HG02870 (cell line): ENCODE measurements around the gene ANKRD11.

Experiments
- ATAC-seq: cut with Tn5 transposase; IDR thresholded peaks from one replicate; pipeline ENCODE4 v1.9.1; 2021; ENCODE audit warnings: mild to moderate bottlenecking, moderate library complexity; ENCODE audit not compliant: unreplicated experiment

The ANKRD11 gene

DNA sequence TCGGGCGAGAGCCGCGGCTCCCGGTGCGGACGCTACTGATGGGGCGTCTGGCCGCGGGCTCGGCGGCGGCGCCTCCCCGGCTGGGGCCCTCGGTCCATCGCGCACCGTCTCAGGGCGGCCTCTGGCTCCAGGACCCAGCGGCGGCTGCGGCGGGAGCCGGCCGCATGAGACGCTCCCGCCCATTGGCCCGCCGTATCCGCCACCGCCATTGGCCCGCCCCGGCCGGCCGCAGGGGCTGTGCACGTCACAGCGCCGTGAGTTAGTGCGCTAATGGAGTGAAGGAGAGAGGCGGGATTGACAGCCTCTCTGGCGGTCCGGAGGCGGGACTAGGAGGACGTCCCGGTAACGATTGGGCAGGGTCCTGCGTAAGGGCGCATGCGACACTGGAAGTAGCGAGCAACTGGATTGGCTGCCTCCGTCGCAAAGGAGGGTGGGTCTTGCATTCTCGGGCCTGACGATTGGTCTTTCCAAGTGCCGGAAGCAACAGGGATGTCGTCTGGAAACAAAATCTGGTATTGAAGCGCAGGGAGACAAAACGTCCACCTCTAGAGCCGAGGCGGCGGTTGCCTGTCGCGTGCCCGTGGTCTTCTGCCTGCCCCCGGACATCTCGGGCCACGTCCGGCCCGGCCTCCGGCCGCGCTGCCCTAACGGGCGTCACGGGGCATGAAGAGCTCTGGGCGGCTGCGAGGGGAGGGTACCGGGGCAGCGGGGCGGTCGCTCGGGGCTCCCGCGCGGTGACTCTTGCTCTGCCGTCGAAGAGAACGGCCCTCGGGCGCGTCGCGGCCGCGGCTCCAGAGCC lies at the start of gene ANKRD11:
Gene ANKRD11, minus strand, starts transcription at position 123 of the 799 bp plus-strand sequence. CDS start 173,542 bp downstream, outside the sequence.
- peak; percentile 89 for ATAC-seq

DNA sequence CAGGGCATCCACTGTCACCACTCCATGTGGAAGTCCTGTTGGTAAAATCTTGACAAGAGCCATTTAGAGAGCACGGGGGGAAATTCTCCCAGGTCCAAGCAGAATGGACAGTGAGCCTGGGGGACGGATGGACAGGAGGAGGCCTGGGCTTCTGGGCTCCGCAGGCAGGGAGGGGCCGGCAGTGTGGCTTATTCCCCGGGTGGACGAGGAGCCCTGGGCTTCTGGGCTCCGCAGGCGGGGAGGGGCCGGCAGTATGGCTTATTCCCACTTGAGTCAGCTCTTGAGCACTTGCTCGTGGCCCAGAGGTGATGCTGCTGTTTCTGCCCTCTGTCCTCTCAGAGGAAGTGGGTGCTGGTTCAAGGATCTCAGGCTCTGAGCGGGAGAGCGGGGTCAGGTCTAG lies 47.9 kb upstream of the ANKRD11 start:
- no peak for ATAC-seq

DNA sequence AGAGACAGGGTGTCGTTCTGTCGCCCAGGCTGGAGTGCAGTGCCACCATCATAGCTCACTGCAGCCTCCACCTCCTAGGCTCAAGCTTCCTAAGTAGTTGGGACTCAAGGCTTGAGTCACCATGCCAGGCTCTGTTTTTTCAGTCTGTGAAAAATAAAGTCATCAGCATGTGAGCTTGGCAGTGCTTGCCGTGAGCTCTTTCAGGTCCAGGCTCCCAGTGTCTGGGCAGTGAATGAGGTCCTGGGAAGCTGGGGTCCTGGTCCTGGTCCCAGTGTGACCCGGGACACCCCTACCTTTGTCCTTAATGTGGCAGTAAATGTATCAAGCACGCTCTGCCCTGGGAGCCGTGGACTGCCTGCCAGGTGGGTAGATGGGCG lies 47.2 kb upstream of the ANKRD11 start:
- no peak for ATAC-seq

DNA sequence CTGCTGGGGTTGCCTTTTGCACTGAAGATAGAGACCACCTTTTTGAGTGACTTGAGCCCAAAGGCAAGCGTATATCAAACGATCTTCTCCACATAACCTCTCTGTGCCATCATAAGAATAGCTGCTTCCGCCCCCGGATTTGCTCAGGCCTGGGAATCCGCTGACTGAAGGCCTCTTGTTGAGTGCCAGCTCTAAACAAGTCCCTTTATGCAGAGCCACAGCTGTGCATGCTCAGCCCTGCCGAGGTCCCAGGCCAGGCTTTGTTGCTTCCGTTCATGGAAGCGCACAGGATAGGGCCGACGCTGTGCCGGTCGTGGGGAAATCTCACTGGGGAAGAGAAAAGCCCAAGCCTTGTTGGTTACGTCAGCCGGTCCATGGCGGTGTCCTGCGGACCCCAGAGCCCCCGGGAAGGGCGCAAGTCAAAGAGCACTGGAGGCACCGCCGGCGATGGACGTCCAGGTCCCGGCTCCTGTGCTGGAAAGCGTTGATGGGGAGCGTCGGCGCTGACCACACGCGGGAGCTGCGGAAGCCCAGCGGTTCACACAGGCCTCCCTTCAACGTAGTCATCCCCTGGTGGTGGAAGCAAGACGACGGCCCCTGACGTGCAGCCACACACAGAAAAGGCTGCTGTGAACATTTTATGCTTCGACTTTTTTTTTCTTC lies 46.7 kb upstream of the ANKRD11 start:
- no peak for ATAC-seq

DNA sequence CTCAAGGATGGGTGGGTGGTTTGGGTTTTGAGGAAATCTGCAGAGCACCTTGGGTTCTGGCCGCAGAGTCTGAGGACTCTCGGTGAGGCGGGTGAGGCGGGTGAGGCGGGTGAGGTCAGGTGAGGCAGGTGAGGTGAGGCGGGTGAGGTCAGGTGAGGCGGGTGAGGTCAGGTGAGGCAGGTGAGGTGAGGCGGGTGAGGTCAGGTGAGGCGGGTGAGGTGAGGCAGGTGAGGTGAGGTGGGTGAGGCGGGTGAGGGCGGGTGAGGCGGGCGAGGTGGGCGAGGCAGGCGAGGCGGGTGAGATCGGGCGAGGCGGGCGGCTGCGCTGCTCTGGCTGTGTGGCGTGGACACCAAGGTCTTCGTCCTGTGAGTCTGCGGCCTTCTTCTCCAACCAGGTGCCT lies 46.0 kb upstream of the ANKRD11 start:
- no peak for ATAC-seq

DNA sequence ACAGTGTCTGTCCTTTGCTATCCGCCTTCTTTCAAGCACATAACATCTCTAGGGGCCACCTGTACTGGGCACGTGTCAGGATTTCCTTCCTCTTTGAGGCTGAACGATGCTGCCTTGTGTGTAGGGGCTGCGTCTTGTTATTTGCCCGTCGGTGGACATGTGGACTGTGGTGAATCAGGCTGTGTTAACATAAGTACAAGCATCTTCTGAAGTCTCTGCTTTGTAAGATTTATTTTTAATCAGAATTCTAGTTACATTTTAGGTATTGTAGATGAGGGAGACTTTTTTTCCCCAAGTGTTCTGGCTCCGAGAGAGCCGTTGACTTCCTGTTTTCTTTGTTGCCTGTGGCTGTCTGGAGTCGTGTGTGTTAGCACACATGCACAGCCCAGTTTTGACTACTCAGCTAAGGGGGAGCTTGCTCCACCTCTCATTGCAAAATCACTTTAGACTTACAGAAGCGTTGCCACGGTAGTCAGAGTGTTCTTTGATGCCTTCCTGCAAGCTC lies 43.9 kb upstream of the ANKRD11 start:
- ATAC-seq = no peak

DNA sequence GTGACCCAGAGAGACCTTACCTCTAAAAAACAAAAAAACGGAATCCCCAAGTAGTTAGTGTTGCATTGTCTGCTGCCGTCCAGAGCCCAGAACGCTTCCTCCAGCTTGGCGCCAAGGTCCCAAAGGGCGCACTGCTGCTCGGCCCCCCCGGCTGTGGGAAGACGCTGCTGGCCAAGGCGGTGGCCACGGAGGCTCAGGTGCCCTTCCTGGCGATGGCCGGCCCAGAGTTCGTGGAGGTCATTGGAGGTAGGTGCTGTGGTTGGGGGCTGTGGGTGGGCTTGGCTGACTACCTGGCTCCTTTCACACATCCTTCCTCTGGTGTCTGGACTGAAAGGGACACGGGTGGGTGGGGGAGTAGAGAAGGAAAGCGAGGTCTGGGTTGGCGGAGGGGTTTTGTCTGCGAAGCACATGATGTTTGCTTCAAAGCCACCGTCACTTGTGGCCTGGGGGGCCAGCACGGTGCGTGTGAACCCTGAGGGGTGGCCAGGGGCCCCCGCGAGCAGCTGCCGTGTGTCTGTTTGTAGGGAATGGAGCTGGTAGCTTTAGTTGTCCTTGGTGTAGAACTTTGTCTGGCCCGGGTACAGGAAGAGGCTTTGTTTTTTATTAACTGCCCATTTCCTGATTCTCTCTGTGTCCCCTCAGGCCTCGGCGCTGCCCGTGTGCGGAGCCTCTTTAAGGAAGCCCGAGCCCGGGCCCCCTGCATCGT lies 41.6 kb upstream of the ANKRD11 start:
- no peak for ATAC-seq

DNA sequence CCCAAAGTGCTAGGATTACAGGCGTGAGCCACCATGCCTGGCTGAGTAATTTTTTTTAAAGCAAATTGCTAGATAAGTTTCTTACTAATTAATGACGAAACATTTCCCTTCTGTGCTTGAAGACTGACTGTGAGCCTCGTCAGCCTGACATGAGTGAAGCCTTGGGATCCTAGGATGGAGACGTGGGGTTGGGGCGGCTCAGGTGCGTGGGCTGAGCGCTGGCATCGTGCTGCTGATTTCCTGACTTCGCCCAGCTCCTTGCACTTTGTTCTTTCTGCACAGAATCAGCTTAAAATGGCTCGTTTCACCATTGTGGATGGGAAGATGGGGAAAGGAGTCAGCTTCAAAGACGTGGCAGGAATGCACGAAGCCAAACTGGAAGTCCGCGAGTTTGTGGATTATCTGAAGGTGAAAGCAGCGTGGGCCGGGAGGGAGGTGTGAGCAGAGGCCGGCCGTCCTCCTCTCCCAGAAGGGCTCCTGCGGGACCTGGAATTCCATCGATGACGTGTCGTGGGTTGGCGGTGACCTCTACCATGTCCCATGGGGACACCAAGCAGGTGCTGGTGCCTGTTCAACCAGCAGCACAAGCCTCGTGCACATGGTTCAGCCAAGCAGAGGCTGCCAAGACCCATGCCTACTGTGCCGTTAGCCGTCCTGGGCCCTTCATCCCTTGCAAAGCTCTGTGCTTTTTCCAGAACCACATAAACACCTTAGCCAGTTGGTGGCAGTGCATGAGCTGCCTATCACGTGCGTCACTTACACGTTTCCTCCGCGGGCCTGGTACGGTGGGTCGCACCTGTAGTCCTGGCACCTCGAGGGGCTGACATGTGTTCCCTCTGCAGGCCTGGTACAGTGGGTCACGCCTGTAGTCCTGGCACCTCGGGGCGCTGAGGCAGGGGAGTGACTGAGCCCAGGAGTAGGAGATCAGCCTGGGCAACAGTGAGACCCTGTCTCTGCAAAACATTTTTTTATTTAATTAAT lies 40.3 kb upstream of the ANKRD11 start:
- ATAC-seq = no peak

DNA sequence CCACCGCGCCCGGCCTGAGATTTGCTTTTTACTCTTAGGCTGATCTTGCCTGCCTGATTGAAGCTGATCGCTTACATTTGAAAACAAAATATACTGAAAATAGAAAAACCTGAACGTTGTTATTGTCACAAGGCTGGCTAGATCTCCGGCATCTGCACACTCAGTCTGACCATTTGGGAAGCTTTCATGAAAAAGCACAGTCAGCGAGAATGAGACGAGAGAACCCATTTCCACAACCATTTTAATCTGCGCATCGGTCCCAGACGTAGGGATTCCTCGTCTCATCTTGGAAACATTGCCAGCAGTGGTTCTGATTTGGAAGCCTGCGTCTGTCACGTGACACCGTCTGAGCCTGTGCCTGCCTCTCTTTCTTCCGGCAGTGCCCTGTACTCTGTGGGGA lies 38.7 kb upstream of the ANKRD11 start:
- no peak for ATAC-seq

DNA sequence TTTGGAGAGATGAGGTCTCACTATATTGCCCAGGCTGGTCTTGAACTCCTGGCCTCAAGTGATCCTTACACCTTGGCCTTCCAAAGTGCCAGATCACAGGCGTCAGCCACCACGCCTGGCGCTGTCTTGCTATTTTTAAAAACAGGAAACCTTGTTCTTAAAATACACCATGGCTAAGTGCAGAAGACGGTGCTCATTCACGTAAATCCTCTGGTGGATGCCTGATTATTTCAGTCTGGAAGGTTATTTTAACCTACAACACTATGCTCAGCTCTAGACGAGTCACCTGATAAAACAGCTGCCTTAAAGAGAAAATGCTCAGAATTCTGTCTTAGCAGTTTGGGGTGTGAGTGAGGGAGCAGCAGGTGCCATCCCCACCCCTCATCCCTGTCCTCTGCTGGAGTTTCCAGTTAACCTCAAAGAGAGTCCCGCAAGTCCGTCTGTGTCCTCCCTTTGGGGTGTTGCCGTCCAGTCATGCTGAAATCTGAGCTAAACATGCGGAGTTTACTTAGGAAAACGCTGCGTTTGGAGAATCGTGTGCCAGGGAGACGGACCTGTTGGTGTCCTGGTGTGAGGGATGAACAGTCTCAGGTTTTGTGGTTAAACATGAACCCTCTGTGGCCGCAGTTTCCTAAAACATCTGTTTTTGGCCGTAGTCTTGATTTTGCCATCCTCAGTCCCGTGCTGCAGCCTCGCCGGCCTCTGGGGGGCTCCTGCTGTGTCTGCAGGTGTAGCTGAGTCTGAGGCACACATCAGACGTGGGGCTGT lies 35.0 kb upstream of the ANKRD11 start:
- no peak for ATAC-seq

DNA sequence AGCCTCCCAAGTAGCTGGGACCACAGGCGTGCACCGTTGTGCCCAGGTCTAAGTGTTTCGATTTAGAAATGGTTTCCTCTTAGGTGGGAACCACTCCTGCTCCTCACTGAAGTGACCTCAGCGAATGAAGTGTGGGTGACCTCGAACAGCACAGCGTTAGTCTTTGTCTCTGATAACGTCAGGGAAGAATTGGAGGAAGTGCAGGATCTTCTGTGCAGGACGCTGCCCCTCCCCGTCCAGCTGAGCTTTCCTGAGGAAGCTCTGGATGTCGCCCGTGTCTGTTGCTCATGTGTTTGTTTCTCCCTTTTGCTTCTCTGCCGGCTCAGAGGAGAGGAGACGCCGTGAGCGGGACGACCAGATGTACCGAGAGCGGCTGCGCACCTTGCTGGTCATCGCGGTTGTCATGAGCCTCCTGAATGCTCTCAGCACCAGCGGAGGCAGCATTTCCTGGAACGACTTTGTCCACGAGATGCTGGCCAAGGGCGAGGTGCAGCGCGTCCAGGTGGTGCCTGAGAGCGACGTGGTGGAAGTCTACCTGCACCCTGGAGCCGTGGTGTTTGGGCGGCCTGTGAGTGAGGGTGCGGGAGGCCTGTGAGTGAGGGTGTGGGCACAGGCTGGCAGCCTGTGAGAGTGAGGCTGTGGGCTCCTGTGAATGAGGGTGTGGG lies 33.5 kb upstream of the ANKRD11 start:
- ATAC-seq = no peak

DNA sequence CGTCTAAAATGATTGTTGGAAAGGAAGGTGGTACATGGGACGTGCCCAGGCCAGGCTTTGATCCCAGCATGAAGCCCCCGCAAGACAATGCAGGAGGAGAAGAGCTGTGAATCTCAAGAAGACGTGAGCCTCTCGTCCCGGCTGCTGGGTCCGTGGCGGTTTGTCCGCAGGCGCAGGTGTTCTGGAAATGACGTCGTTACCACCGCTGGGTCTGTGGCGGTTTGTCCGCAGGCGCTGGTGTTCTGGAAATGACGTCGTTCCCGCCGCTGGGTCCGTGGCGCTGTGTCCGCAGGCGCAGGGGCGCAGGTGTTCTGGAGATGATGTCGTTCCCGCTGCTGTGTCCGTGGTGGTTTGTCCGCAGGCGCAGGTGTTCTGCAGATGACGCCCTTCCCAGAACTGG lies 31.9 kb upstream of the ANKRD11 start:
- no peak for ATAC-seq

DNA sequence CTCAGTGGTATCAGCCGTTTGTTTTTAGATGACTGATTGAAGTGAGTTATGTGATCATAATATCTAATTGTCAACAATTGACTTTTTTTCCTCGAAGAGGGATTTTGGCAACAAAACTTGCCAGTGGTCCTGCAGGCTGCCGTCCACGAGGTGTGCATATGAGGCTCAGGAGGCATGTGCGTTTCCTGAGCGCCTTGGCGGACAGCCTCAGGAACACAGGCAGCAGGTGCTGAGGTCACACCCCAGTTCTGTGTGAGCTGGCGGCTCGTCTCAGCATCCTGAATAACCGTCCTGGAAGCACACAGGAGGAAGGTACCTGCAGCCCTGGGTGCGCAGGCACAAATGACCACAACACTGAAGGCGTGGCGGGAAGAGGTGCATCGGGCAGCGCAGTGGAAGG lies 29.5 kb upstream of the ANKRD11 start:
- ATAC-seq = no peak

DNA sequence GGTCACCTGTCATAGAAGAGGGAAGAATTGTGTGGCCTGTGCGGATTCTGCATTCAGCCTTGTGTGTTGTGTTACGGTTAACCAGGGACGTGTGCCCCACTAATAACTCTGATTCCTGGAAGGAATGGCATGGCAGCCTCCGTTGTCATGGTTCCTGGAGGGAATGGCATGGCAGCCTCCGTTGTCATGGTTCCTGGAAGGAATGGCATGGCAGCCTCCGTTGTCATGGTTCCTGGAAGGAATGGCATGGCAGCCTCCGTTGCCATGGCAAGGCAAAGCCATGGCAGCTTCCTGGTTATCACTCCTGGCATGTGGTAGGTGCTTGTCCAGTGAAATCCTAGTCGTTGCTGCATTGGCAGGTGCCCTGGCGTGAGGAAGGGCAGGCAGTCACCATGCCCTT lies 26.8 kb upstream of the ANKRD11 start:
- no peak for ATAC-seq

DNA sequence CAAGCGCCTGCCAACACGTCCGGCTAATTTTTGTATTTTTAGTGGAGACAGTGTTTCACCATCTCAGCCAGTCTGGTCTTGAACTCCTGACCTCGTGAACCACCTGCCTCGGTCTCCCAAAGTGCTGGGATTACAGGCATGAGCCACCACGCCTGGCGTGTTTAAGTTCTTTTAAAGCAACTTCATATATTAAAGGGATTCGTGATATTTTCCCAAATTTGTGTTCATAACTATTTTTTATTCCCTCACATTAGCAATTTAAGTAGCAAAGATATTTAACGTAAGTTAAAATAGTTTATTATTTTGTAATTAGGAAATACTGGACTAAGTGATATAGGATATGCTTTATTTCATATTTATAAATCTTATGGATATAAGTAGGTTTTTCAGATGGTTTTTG lies 22.1 kb upstream of the ANKRD11 start:
- ATAC-seq = no peak

DNA sequence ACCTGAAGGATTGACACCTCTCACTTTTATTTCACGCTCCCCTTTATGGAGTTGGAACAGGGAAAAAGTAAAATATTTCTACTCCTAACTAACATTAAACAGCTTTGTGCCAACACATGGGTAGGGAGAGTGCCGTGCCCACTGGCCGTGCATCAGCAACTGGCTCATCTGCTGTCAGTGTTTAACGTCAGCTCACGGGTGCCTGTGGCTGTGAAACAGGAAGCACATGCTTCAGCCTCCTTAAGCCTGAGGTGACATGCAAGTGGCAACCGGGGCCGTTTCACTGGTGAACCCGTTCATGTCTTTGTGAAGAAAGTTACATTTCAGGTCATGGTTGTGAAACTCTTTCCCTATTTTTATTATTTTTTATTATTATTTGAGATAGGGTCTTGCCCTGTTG lies 21.0 kb upstream of the ANKRD11 start:
- no peak for ATAC-seq

DNA sequence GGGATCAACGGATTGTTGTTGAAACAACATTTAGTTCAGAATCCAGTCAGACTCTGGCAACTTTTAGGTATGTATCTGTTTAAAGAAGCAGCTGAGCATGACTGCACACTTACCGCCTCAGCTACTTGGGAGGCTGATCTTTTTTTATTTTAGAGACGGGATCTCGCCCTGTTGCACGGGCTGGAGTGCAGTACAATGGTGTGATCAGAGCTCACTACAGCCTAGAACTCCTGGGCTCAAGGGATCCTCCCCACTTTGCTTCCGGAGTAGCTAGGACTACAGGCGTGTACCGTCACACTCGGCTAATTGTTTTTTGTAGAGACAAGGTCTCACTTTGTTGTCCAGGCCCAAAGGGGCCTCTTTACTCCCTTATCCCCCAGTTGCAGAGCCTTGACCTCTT lies 20.2 kb upstream of the ANKRD11 start:
- ATAC-seq = no peak

DNA sequence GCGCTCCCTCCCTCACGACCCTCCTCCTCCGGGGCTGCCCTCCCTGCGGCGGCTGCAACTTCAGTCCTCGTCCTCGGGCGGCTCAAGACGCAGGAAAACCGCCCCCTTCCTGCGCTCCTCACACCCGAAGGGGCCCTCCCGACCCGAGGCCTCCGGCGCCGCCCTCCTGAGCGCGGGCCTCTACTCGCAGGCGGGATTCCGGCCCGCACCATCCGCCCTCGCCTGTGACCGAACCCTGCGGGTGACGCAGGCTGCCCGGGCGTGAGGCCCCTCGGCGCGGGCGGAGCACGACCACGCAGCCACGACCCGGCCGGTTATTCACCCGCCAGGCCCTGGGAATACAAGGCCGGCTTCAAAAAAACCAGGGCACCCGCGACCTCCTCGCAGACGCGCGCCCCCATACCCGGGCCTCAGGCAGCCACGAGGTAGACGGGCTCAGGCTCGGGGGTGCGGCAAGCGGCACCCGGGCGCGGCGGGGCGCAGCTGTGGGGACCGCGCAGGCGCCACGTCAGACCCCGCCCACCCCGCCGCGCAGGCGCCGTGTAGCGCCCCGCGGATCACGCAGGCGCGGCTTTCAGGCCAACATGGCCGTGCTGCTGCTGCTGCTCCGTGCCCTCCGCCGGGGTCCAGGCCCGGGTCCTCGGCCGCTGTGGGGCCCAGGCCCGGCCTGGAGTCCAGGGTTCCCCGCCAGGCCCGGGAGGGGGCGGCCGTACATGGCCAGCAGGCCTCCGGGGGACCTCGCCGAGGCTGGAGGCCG lies 17.7 kb upstream of the ANKRD11 start, which contains the start of gene SPG7:
Gene SPG7, plus strand, starts transcription at position 570 of the 757 bp plus-strand sequence. Its CDS starts 15 bp downstream, at position 585.
- peak; percentile 49 for ATAC-seq
